ENCODE results near the gene HSF5. TPM values are rescaled to one million over a fixed set of nuclear protein-coding genes. Genes with fewer than 3 reads are reported as not detected.

The HSF5 gene
- total and polyA plus RNA-seq, 2 of the 4 experiments (the other 2 are of a cell fraction), result not detected

DNA sequence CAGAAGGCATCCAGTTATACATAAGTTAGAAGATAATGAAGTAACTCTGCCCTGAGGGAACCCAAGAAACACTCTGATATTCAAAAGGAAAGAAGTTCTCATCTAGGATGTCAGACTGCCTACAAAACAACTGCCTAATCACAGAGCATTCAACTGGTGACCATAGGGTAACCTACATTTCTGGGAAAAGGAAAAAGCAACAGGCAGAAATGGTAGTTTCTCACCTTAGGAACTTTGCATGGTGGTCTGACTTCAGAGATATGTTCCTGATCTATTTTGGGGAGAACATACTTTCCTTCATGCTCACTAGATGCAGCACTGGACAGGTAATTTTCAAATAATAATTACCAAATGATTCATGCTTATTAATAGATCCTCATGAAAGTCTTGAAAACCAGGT lies 87.4 kb downstream of the HSF5 start:
- Histone ChIP-seq H3K23ac (ENCODE audit: low read depth, low read length) (no peak overlapping the region), H3K4me2 (ENCODE audit: low read depth, low read length) (no peak overlapping the region), H3K27me3 (ENCODE audit: control insufficient read depth, insufficient read depth, low read length) (peaks cover 1% of the 10 kb centered on the region; the same call in 1 of the 2 replicates), H3K79me1 (ENCODE audit: low read depth in 1 of 2, low read length in 2 of 2) (no peaks in the 10 kb centered on the region), H3K4ac (ENCODE audit: low read depth, low read length) (no peak overlapping the region), H3K9me1 (ENCODE audit: insufficient read depth, low read length) (no peaks in the 10 kb centered on the region), H3K4me1 (ENCODE audit: control insufficient read depth, insufficient read depth, low read length) (no peaks in the 10 kb centered on the region), H3K9me3 (ENCODE audit: control insufficient read depth, insufficient read depth, low read length) (no peaks in the 10 kb centered on the region), H4K8ac (ENCODE audit: low read depth in 2 of 2, low read length in 2 of 2) (no peak overlapping the region), H2AK9ac (replicated peaks; ENCODE audit: low read depth, low read length, poor library complexity) (no peak overlapping the region), H4K91ac (ENCODE audit: insufficient read depth, low read depth, low read length) (no peak overlapping the region), H4K20me1 (ENCODE audit: insufficient read depth, low read length) (no peaks in the 10 kb centered on the region), H4K5ac (ENCODE audit: low read depth, low read length) (no peak overlapping the region), H3K9ac (ENCODE audit: low read depth, low read length) (no peak overlapping the region), H3K4me3 (ENCODE audit: insufficient read depth, low read depth, low read length) (no peak overlapping the region), H2BK15ac (ENCODE audit: low read depth, low read length) (no peak overlapping the region), H3K56ac (ENCODE audit: extremely low read depth, insufficient read depth, low read length) (no peak overlapping the region), H3K14ac (replicated peaks; ENCODE audit: low read depth, low read length) (no peak overlapping the region), H2BK5ac (ENCODE audit: low read depth, low read length, poor library complexity, severe bottlenecking) (no peak overlapping the region), H2AFZ (replicated peaks; ENCODE audit: low read length, poor library complexity) (no peak overlapping the region), H2BK20ac (ENCODE audit: low read depth, low read length) (no peak overlapping the region), H2BK120ac (ENCODE audit: low read depth, low read length) (no peak overlapping the region), H2AK5ac (ENCODE audit: low read depth, low read length) (no peak overlapping the region), H3K18ac (ENCODE audit: low read depth, low read length) (no peak overlapping the region), H3K36me3 (ENCODE audit: control insufficient read depth, insufficient read depth, low read length) (no peaks in the 10 kb centered on the region), H3K27ac (ENCODE audit: insufficient read depth, low read length) (no peak overlapping the region)
- ATAC-seq (ENCODE audit: low read depth) (no peak), DNase-seq (no peak)
- CTCF ChIA-PET, result no interaction called here
- in situ Hi-C loops (cut with MboI; ENCODE audit: low sequenced_read_pairs), result no loop called here
- intact Hi-C loops (cut with micrococcal nuclease), result no loop called here
- POLR2A ChIA-PET (ENCODE audit: unreplicated experiment), result no interaction called here
- dilution Hi-C loops (cut with HindIII; ENCODE audit: low sequenced_read_pairs, unreplicated experiment), result no loop called here
- no TSS peak for BruUV-seq (replicated peaks)
- TF ChIP-seq NFE2L2 (IDR thresholded peaks at IDR 0.05; ENCODE audit: low read depth, low read length), result no peak
- no peak for TF ChIP-seq POLR2A (IDR thresholded peaks at IDR 0.05; ENCODE audit: low read depth, low read length)

All from IMR-90 (cell line).